Kidney (tissue), 14 donors: Measurements from ENCODE around the gene NEURL1. TPM values are rescaled to one million over a fixed set of nuclear protein-coding genes. Genes with fewer than 3 reads are reported as not detected.
A peak's percentile ranks its signal among the peaks of the same experiment; 100 is the strongest.

ENCODE experiments used
- DNase-seq, 5 donors: peaks; one replicate each; pipeline ENCODE4 v3.0.0-alpha.2; 2013 to 2020
- FAIRE-seq: peaks from 2 replicates; lab custom pipeline; 2012; peaks lifted over from hg19 to GRCh38; lab: Jason Lieb, UNC
- H3K27ac ChIP-seq, 2 donors: one replicate each; pipeline ENCODE4 v1.7.0; 2013; ENCODE audit warnings: low read depth in 2 of 2, low read length in 2 of 2, inconsistent platforms in 1 of 2
- H3K27me3 ChIP-seq: one replicate; pipeline ENCODE4 v1.7.1; 2013; ENCODE audit warnings: low read length, inconsistent platforms; ENCODE audit not compliant: control insufficient read depth, insufficient read depth
- H3K36me3 ChIP-seq, 3 donors: one replicate each; pipeline versions ENCODE4 v1.7.0 to v1.7.1; 2013; ENCODE audit warnings: low read length in 3 of 3, control low read depth in 1 of 3, inconsistent platforms in 1 of 3; ENCODE audit not compliant: insufficient read depth in 3 of 3, control insufficient read depth in 2 of 3
- H3K4me1 ChIP-seq, 3 donors: one replicate each; pipeline versions ENCODE4 v1.7.0 to v1.7.1; 2013; ENCODE audit warnings: low read length in 3 of 3, inconsistent platforms in 1 of 3, low read depth in 1 of 3; ENCODE audit not compliant: control insufficient read depth in 2 of 3, insufficient read depth in 2 of 3
- H3K4me3 ChIP-seq, 3 donors: one replicate each; pipeline versions ENCODE4 v1.7.0 to v1.8.1; 2013; ENCODE audit warnings: low read length in 3 of 3, control low read depth in 1 of 3, inconsistent platforms in 1 of 3
- H3K9ac ChIP-seq, 3 donors: one replicate each; pipeline versions ENCODE4 v1.7.0 to v1.7.1; 2013; ENCODE audit warnings: low read length in 3 of 3, control low read depth in 1 of 3, inconsistent platforms in 1 of 3
- H3K9me3 ChIP-seq, 3 donors: one replicate each; pipeline versions ENCODE4 v1.7.0 to v1.7.1; 2013; ENCODE audit warnings: low read length in 3 of 3, control low read depth in 1 of 3, inconsistent platforms in 1 of 3; ENCODE audit not compliant: control insufficient read depth in 2 of 3, insufficient read depth in 1 of 3
- CTCF ChIP-seq: IDR thresholded peaks from 3 replicates; pipeline ENCODE4 v1.5.1; 2012; ENCODE audit warnings: mild to moderate bottlenecking, moderate library complexity, borderline replicate concordance; ENCODE audit not compliant: insufficient read depth; ENCODE audit errors: extremely low read depth
- intact Hi-C: fragments of 100-400 bp; cut with DNase I; formaldehyde crosslinking; loops from one replicate; pipeline ENCODE4 v1.11.1; 2022
- polyA plus RNA-seq: library from polyadenylated mRNA; stranded (reverse); fragments of 350-450 nt; fragmentation: Illumina TruSeq; extraction: RNeasy Lipid Tissue Mini Kit (QIAGEN cat#74804); gene quantifications from one replicate; pipeline ENCODE4 v1.2.3, GENCODE V29; 2014; ENCODE audit warnings: low read depth, low replicate concordance; ENCODE audit not compliant: insufficient read depth
- total RNA-seq: library from RNA; stranded (reverse); fragmentation: NEBNext Ultra II Directional; extraction: Animal tissue kit (Norgen Biotek cat#: 25700); gene quantifications from one replicate; pipeline ENCODE4 v1.2.1, GENCODE V29; 2021
- donor health status: control.
- donor health status: control.
- donor health status: control.
- donor health status: control.
- donor health status: control.
- donor health status: DM: yes; HTN: yes; CAD: no.
- donor health status: Normal renal cell carcinoma (clear cell type).

NEURL1 gene
- total and polyA plus RNA-seq, 2 donors from 2014 or later, result 1.2 TPM

DNA sequence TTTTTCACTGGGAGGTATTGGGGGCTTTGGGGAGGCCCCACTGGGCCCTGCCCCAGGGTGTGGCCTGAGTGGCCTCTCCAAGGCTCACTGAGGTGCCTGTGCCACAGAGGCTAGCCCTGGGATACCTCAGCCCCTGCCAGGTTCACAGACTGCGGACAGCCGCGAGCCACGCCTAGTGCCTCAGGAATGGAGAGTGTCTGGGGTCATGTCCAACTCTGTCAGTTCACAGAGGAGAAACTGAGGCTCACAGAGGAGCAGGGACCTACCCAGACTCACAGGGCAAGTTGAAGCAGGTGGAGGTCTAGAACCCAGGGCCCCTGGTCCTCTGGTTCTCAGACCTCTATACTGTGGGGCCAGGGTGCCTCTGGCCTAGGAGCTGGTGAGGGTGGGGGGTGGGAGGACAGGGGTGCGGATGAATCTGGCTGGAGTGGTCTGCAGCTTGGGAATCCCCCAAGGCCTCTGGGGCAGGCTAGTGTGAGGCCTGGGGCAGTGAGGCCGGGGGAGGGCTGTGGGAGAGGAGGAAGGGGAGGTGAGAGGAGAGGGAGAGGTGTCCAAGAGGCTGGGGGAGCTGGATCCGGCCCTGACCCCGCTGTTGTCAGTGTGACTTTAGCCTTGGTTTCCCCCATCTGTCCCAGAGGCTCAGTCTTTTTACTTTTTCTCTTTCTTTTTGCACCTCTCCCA lies 20.0 kb downstream of the NEURL1 start:
- intact Hi-C loops, result no loop called here
- FAIRE-seq (no peak), DNase-seq (peak in 1 of 5 donors; percentile 63)
- Histone ChIP-seq H3K27ac (no peak overlapping the region), H3K36me3 (no peaks in the 10 kb centered on the region), H3K9me3 (no peaks in the 10 kb centered on the region), H3K9ac (no peak overlapping the region), H3K4me3 (no peak overlapping the region), H3K27me3 (no peaks in the 10 kb centered on the region), H3K4me1 (no peaks in the 10 kb centered on the region)
- no peak for TF ChIP-seq CTCF

DNA sequence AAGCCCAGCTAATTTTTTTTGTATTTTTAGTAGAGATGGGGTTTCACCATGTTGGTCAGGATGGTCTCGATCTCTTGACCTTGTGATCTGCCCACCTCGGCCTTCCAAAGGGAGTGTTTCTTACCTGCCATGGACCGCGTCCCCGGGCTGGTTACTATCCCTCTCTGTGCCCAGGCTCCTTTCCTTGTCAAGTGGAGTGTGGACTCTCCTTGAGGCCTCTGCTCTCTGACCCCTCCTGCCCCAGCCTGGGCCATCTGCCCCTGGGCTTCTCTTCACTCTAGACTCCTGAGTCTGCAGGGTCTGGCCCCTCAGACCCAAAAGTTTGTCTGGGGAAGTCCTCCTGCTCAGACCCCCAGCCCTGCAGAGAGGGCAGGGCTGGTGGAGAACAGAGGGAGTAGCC lies 20.7 kb downstream of the NEURL1 start:
- Histone ChIP-seq H3K27me3 (no peaks in the 10 kb centered on the region), H3K36me3 (no peaks in the 10 kb centered on the region), H3K4me3 (no peak overlapping the region), H3K9ac (no peak overlapping the region), H3K4me1 (no peaks in the 10 kb centered on the region), H3K27ac (no peak overlapping the region), H3K9me3 (no peaks in the 10 kb centered on the region)
- TF ChIP-seq CTCF, result no peak
- intact Hi-C loops, result no loop called here
- DNase-seq (peak in 1 of 5 donors; percentile 39), FAIRE-seq (no peak)

- DNase-seq (no peak), FAIRE-seq (no peak)
- Histone ChIP-seq H3K9me3 (no peaks in the 10 kb centered on the region), H3K4me3 (no peak overlapping the region), H3K27ac (no peak overlapping the region), H3K36me3 (no peaks in the 10 kb centered on the region), H3K9ac (no peak overlapping the region), H3K4me1 (no peaks in the 10 kb centered on the region), H3K27me3 (no peaks in the 10 kb centered on the region)
- intact Hi-C loops, result no loop called here
- TF ChIP-seq CTCF, result no peak
These were observed 24.0 kb downstream of the NEURL1 start for GRCh38 chr10:103517234-103518085.
